GM12874 (cell line): Measurements from ENCODE around the gene SLC24A1.

Experiments
- CTCF ChIP-seq: IDR thresholded peaks from 2 replicates; pipeline ENCODE4 v1.5.1; 2011; ENCODE audit warnings: low read depth, mild to moderate bottlenecking, control low read depth, low read length, moderate library complexity; ENCODE audit not compliant: insufficient read depth

SLC24A1 gene

GRCh38 chr15:65621638-65622037, at the start of gene SLC24A1:
SLC24A1 (plus strand) TSS chr15:65621938; CDS start chr15:65624081, 2,143 bp downstream.
- no peak for TF ChIP-seq CTCF

GRCh38 chr15:65571971-65572370, 49.8 kb upstream of the SLC24A1 start:
- TF ChIP-seq CTCF: no peak

- TF ChIP-seq CTCF: no peak
These were observed 45.1 kb upstream of the SLC24A1 start for GRCh38 chr15:65576664-65577063.

- no peak for TF ChIP-seq CTCF
These were observed 44.4 kb upstream of the SLC24A1 start for GRCh38 chr15:65577129-65577996.

GRCh38 chr15:65578904-65579728, 42.6 kb upstream of the SLC24A1 start:
- TF ChIP-seq CTCF: no peak

- no peak for TF ChIP-seq CTCF
These were observed 42.0 kb upstream of the SLC24A1 start for GRCh38 chr15:65579762-65580161.

- TF ChIP-seq CTCF: no peak
These were observed 41.5 kb upstream of the SLC24A1 start for GRCh38 chr15:65580287-65580686.
